ENCODE data around the gene KDM2B. TPM values are rescaled to one million over a fixed set of nuclear protein-coding genes. Genes with fewer than 3 reads are reported as not detected.
A peak's percentile ranks its signal among the peaks of the same experiment; 100 is the strongest.

The KDM2B gene
- total RNA-seq, 1 experiment from 2014 or later, result 73.4 TPM

GRCh38 chr12:121448771-121449315 lies 132.0 kb downstream of the KDM2B start:
- no peak for DNase-seq (ENCODE audit: low spot score)

GRCh38 chr12:121446750-121447149 lies 134.1 kb downstream of the KDM2B start:
- in situ Hi-C loops (cut with HindIII; ENCODE audit: low sequenced_read_pairs), result no loop called here
- no peak for DNase-seq (ENCODE audit: low spot score)

More at GRCh38 chr12:121448771-121449315, 132.0 kb downstream of the KDM2B start:
- in situ Hi-C loops (cut with HindIII; ENCODE audit: low sequenced_read_pairs), result no loop called here

GRCh38 chr12:121444842-121445202 lies 136.0 kb downstream of the KDM2B start:
- in situ Hi-C loops (cut with HindIII; ENCODE audit: low sequenced_read_pairs), result no loop called here
- peak; percentile 67 for DNase-seq (ENCODE audit: low spot score)

DNA sequence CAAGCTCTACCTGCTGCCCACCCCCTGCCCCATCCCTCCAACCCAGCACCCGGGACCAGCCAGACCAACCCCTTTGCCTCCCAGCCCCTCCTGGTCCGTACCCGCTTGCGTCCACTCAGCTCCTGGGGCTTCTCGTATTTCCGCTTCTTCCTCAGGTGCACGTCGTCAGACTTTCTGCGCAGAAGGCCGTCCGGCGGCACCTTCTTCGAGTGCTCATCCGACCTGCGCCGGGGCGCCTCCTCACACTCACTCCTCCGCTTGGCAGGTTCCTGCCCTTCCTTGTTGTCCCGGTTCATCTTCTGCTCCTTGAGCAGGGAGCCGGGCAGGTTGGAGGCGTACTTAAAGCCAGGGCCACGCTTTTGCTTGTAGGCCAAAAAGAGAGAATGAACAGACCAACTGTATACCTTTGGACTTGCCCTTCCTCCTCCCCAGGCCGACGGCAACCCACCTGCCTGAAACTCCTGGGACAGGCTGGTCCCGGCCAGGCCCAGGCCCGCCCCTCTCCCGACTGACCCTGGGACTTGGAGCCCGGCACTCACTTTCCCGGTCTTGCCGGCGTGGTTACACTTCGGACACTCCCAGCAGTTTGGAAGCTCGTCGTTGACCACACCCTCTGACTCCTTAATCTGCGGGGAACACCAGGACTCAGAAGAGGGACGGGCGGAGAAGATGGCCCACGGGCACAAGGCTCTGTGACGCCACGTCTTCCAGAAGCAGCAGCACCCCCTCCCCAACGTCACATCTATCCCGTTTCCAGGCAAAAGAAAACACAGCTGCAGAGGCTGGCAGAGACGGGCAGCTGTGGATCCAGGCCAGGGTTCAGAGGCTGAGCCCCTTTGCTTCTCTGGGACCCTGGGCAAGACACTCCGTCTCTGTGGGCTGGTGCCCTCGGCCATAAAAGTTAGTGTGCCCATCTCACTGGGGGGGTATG lies 136.6 kb downstream of the KDM2B start:
- in situ Hi-C loops (cut with HindIII; ENCODE audit: low sequenced_read_pairs), result no loop called here

GRCh38 chr12:121443193-121443870 lies 137.5 kb downstream of the KDM2B start:
- in situ Hi-C loops (cut with HindIII; ENCODE audit: low sequenced_read_pairs), result no loop called here
- DNase-seq (ENCODE audit: low spot score), result peak; percentile 76

More for the DNA sequence above, 136.6 kb downstream of the KDM2B start:
- no peak for DNase-seq (ENCODE audit: low spot score)

DNA sequence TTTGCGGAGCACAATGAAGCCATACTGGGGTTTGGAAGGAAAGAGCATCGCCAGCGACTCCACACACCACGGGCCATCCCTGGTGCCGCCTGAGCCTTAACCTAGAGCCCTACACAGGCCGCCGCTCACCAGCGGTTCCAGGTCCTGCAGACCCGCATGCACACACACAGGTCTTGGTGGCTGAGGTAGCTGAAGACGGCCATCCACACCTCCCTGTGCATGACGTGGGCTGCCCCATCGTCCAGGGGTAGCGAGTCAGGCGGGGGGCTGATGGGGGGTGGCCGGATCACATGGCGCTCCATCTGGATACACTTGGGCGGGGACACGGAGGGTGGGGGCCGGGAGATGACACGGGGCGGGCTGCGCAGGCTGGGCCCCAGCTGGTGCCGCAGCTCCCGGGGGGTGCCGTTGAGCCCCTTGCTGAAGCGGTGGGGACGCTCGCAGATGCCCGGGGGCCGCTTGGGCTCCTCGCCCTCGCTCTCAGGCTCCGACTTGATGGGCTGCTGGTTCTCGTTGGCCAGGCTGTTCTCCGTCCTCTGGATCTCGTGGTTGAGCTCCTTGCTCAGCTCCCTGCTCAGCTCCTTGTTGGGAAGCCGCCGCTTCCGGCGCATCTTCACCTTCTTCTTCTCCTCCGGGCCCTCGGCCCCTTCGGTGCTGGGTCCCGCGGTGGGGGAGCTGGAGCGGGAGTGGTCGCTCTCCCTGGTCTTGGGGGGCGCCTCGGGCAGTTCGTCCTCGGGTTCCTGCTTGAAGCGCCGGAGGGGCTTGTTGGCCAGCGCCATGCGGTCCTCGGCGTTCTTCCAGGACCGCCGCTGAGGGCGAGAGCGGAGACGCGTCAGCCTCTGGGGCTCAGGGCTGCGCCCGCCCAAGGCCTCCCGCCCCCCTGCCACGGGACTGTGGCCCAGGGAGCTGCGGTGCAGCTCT lies 138.5 kb downstream of the KDM2B start:
- in situ Hi-C loops (cut with HindIII; ENCODE audit: low sequenced_read_pairs), result no loop called here
- no peak for DNase-seq (ENCODE audit: low spot score)

- no peak for DNase-seq (ENCODE audit: low spot score)
- in situ Hi-C loops (cut with HindIII; ENCODE audit: low sequenced_read_pairs), result no loop called here
These were observed 139.3 kb downstream of the KDM2B start for GRCh38 chr12:121441555-121441954.

DNA sequence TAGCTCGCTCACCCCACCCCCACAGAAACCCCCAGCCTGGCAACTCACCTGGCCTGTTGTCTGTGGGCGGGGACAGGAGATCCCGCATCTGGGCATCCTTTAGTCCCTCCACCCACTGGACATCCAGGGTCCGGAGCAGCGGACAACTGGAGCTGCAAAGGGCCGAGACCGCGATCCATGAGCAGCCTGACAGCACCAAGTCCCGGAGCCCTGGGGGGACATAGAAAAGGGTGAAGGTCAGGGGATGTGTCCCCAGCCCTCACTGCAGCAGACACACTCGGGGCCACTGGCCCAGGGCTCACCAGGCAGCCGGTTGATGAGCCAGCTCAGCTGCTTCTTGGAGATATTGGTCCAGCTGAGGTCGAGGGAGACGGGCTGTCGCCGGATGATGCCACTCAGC lies 140.1 kb downstream of the KDM2B start:
- no peak for DNase-seq (ENCODE audit: low spot score)
- in situ Hi-C loops (cut with HindIII; ENCODE audit: low sequenced_read_pairs), result no loop called here

- in situ Hi-C loops (cut with HindIII; ENCODE audit: low sequenced_read_pairs), result no loop called here
- peak; percentile 22 for DNase-seq (ENCODE audit: low spot score)
These were observed 141.1 kb downstream of the KDM2B start for GRCh38 chr12:121439715-121440114.

GRCh38 chr12:121438905-121439304 lies 141.9 kb downstream of the KDM2B start:
- in situ Hi-C loops (cut with HindIII; ENCODE audit: low sequenced_read_pairs), result no loop called here
- no peak for DNase-seq (ENCODE audit: low spot score)

DNA sequence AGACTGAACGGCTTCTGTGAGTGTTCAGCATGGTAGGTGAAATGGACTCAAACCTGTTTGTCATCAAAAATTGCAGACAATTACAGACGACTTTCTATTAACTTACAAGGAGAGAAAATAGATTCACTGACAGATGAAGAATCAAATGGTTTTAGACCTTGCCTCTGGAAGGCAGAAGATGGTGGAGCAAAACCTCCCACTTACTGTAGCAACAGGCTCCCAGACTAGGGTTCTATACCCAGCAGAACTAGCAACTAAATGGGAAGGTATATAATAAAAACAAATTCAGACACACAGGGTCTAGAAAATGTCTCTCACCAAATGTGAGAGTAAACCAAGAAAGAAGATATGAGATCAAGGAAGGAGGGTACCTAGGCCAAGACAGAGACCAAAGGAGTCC lies 144.1 kb downstream of the KDM2B start:
- no peak for DNase-seq (ENCODE audit: low spot score)
- in situ Hi-C loops (cut with HindIII; ENCODE audit: low sequenced_read_pairs), result no loop called here

DNA sequence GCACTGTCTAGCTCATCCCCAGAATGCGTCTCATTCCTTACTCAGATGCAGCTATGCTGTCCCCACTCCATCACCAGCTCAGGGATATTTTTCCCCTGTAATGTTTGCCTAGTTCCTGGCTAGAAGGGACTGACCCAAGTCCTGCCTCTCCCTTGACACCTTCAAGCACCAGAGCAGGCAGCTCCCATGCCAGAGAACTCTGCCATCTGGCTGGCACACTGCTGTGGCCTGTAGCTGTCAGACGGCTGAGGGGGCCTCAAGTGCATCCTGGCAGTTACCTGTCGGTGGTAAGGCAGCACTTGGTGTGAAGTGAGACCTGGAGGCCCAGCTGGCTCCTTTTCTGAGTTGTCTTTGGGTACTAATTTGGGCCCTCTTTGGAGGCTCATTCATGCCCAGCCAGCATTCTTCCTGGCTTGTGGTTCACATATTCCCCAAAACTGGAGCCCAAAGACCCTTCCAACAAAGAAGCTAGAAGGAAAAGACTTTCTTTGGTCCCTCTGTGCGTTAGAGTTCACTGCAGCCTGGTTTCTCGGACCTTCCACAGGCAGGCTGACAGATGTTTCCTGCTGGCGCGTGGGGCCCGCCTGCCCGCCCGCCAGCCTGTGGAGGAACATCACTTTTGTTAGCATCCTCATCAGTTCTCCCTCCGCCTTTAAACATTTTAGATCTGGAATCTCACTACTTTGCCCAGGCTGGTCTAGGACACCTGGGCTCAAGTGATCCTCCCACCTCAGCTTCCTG lies 147.9 kb downstream of the KDM2B start:
- in situ Hi-C loops (cut with HindIII; ENCODE audit: low sequenced_read_pairs), result no loop called here
- no peak for DNase-seq (ENCODE audit: low spot score)

GRCh38 chr12:121430833-121431415 lies 149.9 kb downstream of the KDM2B start:
- in situ Hi-C loops (cut with HindIII; ENCODE audit: low sequenced_read_pairs), result no loop called here

GRCh38 chr12:121428883-121429282 lies 151.9 kb downstream of the KDM2B start:
- in situ Hi-C loops (cut with HindIII; ENCODE audit: low sequenced_read_pairs), result loop anchor here (10.0 kb wide), 1 partner anchor 64 kb away; no protein-coding TSS in a partner anchor
- DNase-seq (ENCODE audit: low spot score), result no peak

More at GRCh38 chr12:121430833-121431415, 149.9 kb downstream of the KDM2B start:
- no peak for DNase-seq (ENCODE audit: low spot score)

DNA sequence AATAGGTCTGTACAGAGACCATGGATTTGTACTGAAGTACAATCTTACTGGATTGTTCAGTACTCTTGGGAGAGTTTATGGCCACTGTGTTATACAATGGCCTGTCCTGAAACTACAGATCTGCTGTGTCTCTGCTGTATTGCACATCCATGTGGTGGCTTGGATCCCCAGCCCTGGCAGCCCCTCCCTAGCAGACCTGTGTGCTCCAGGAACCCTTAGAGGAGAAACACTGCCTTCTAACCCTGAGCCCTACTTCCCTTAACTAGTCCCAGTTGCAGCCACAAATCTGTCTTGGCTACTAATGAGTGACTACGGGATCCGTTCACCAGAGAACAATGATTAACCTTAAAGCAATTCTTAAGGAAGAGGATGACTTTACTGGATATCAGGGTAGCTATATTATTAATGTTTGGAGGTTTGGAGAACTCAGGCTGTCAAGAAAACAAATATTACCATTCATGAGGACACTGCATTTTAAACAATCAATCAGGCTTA lies 153.2 kb downstream of the KDM2B start:
- in situ Hi-C loops (cut with HindIII; ENCODE audit: low sequenced_read_pairs), result loop anchor here (10.0 kb wide), 1 partner anchor 63 kb away; no protein-coding TSS in a partner anchor
- DNase-seq (ENCODE audit: low spot score), result no peak

DNA sequence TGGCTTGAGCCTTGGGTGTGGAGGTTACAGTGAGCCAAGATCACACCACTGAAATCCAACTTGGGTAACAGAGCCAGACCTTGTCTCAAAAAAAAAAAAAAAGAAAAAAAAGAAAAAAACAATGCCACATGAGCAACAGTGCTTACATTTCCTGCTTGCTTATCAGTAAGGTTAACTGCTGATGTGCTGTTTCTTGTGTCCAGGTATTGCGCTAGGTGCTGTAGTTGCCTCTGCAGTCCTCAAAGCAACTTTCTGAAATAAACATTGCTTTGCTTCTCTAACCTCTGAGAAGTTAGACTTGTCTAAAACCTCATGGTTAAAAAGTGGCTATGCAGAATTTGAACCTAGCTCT lies 156.2 kb downstream of the KDM2B start:
- in situ Hi-C loops (cut with HindIII; ENCODE audit: low sequenced_read_pairs), result loop anchor here (10.0 kb wide), 1 partner anchor 60 kb away; no protein-coding TSS in a partner anchor
- no peak for DNase-seq (ENCODE audit: low spot score)

DNA sequence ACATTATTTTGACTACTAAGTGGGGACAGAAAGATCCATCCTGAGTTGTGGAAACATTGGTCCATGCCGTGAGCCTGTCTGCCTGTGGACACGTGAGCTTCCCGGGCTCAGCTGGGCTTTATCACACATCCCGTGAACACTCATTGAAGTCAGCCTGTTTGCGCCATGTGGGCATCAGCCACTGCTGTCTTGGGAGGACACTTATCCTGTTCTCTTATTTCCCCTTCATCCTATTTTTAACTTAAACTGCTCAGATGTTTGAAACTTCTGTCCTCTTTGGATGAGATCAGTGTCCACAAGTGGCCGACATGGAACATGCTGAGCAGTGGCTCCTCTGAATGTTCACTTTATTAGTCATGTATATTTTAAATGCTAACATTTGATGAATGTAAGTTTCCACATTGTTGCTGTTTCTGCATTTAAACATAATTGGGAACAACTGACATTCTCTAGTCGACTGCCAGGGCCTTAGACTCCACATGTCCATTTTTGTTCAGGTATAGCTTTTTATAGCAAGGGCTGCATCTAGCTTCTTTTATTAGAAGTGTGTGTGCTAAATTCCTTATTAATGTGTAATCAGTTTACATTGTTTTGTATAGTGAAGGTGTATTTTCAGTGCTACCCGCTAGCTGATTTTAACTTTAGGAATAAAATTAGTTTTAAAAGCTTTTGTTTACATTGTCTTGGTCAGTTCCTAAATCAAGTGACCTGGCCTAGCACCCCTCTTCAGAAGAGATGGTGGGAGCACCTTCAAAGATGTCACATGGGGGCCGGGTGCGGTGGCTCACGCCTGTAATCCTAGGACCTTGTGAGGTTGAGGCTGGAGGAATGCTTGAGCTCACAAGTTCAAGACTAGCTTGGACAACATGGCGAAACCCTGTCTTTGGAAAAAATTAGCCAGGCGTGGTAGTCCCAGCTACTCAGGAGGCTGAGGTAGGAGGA lies 156.9 kb downstream of the KDM2B start:
- in situ Hi-C loops (cut with HindIII; ENCODE audit: low sequenced_read_pairs), result loop anchor here (10.0 kb wide), 1 partner anchor 59 kb away; no protein-coding TSS in a partner anchor
- DNase-seq (ENCODE audit: low spot score), result no peak
